Aorta (tissue), 5 donors: Measurements from ENCODE around the gene BMERB1. TPM values are rescaled to one million over a fixed set of nuclear protein-coding genes. Genes with fewer than 3 reads are reported as not detected.
"Not testable (repeated sequence)": the region's sequence is repeated elsewhere in the genome, so short reads cannot be mapped to it uniquely, and the experiment has no call there.

ENCODE experiments used
- ATAC-seq: fragments of 200-7000 bp; cut with Tn5 transposase; one replicate; pipeline ENCODE4 v1.9.1; 2022; ENCODE audit warnings: moderate library complexity; ENCODE audit not compliant: low FRiP score
- DNase-seq, 2 donors: peaks; one replicate each; pipeline ENCODE4 v3.0.0-alpha.2; 2020
- H3K27ac ChIP-seq, 2 donors: one replicate each; pipeline ENCODE4 v1.5.1; 2013; ENCODE audit warnings: low read length in 2 of 2, mild to moderate bottlenecking in 2 of 2, moderate library complexity in 2 of 2, control low read depth in 1 of 2, inconsistent platforms in 1 of 2, low read depth in 1 of 2
- H3K27me3 ChIP-seq, 2 donors: one replicate each; pipeline ENCODE4 v1.6.1; 2013; ENCODE audit warnings: control low read depth in 1 of 2, low read length in 1 of 2, mild to moderate bottlenecking in 1 of 2, moderate library complexity in 1 of 2; ENCODE audit not compliant: insufficient read depth in 2 of 2, control insufficient read depth in 1 of 2
- H3K36me3 ChIP-seq, 2 donors: one replicate each; pipeline ENCODE4 v1.6.1; 2013; ENCODE audit warnings: control low read depth in 1 of 2, low read length in 1 of 2, mild to moderate bottlenecking in 1 of 2; ENCODE audit not compliant: insufficient read depth in 2 of 2, control insufficient read depth in 1 of 2
- H3K4me1 ChIP-seq, 2 donors: one replicate each; pipeline ENCODE4 v1.6.1; 2013; ENCODE audit warnings: low read length in 2 of 2, control low read depth in 1 of 2, mild to moderate bottlenecking in 1 of 2, moderate library complexity in 1 of 2; ENCODE audit not compliant: insufficient read depth in 2 of 2, control insufficient read depth in 1 of 2
- H3K4me3 ChIP-seq, 2 donors: one replicate each; pipeline ENCODE4 v1.5.1; 2013; ENCODE audit warnings: low read length in 2 of 2, control low read depth in 1 of 2, mild to moderate bottlenecking in 1 of 2
- H3K9me3 ChIP-seq: one replicate; pipeline ENCODE4 v1.6.1; 2013; ENCODE audit warnings: mild to moderate bottlenecking, low read length; ENCODE audit not compliant: control insufficient read depth
- WGBS, 2 donors: extraction: QIAGEN DNeasy Blood & Tissue Kit; methylation state at CpG; one replicate each; pipeline ENCODE4 v1.1.7; 2013; 5-methylcytosine and 5-hydroxymethylcytosine counted together
- intact Hi-C, 2 donors: fragments of 100-400 bp; cut with DNase I; formaldehyde crosslinking; loops; one replicate each; pipeline versions ENCODE4 v1.14.2 to v1.15.0; 2022
- polyA plus RNA-seq, 2 donors: library from polyadenylated mRNA; stranded (reverse); fragments of 200-250 nt; gene quantifications; one replicate each; pipeline ENCODE4 v1.2.3, GENCODE V29; 2013
- total RNA-seq, 2 donors: library from RNA; stranded (reverse); fragmentation: NEBNext Ultra II Directional; extraction: Animal tissue kit (Norgen Biotek cat#: 25700); gene quantifications; one replicate each; pipeline ENCODE4 v1.2.1, GENCODE V29; 2021
- donor health status: healthy with polysubstance abuse.
- donor health status: Bipolar disorder and iron deficiency.
- donor health status: DM: no; HTN: no; CAD: no.
- donor health status: DM: no; HTN: no; CAD: no.
- donor health status: DM: yes; HTN: yes; CAD: no.

The BMERB1 gene
- total and polyA plus RNA-seq, 4 donors: 52.2 to 76.7 (median 71.1) TPM

DNA sequence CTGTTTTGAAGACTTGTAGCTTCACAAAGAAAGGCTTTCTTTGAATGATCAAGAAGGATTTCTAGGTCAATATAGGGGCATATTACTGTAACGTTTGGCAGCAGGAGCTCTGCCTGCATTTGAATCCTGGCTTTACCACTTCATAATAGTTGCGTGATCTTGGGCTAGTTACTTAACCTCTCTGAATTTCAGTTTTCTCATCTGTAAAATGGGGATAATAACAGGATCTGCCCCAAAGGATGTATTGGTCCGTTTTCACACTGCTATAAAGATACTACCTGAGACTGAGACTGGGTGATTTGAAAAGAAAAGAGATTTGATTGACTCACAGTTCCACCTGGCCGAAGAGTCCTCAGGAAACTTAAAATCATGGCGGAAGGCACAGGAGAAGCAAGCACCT, 12.5 kb downstream of the BMERB1 start:
- intact Hi-C loops: loop anchor here in 1 of 2 donors (5.0 kb wide), 1 partner anchor 35 kb away; no protein-coding TSS in a partner anchor
- Histone ChIP-seq H3K27ac (no peak overlapping the region), H3K36me3 (no peaks in the 10 kb centered on the region), H3K9me3 (no peaks in the 10 kb centered on the region), H3K27me3 (no peaks in the 10 kb centered on the region), H3K4me1 (no peaks in the 10 kb centered on the region), H3K4me3 (no peak overlapping the region)
- WGBS, 2 donors: 92 to 94% methylated on average over 5 of the region's 5 CpGs
- no peak for ATAC-seq
- DNase-seq: no peak

DNA sequence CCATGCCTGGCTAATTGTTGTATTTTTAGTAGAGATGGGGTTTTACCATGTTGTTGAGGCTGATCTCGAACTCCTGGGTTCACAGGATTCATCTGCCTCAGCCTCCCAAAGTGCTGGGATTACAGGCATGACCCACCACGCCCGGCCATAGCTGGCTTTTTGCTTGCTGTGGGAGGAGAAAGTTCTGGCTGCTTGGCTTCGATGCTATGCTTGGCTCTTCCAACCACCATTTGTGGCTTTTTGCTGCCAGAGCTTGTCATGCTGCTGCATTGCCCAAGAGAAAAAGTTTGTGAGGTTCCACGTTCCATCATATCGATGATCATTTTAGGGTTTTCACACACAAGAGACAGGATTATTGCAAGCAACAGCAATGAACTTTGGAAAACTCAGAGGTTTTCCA, 16.2 kb downstream of the BMERB1 start:
- Histone ChIP-seq H3K27ac (no peak overlapping the region), H3K9me3 (no peaks in the 10 kb centered on the region), H3K4me1 (peaks cover 0 to 4% of the 10 kb centered on the region in 2 donors), H3K36me3 (no peaks in the 10 kb centered on the region), H3K4me3 (no peak overlapping the region), H3K27me3 (no peaks in the 10 kb centered on the region)
- peak in 1 of 2 donors; percentile 69 for DNase-seq
- ATAC-seq: peak; percentile 77
- intact Hi-C loops: no loop called here
- 23 to 33% methylated on average over 6 of the region's 6 CpGs for WGBS, 2 donors

DNA sequence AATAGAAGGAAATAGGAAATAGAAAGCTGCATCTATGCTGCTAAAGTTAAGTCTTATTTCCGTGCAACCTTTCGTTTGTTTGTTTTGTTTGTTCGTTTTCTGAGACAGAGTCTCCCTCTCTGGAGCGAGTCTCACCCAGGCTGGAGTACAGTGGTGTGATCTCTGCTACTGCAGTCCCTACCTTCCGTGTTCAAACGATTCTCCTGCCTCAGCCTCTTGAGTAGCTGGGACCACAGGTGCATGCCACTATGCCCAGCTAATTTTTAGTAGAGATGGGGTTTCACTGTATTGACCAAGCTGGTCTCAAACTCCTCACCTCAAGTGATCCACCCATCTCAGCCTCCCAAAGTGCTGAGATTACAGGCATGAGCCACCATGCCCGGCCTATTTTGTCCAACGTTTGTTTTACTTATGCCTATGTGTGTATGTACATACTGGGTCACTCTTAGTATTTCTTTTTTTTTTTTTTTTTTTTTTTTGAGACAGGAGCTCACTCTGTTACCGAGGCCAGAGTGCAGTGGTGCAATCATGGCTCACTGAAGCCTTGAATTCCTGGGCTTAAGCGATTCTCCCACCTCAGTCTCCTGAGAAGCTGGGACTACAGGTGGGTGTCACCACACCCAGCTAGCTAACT, 16.8 kb downstream of the BMERB1 start:
- intact Hi-C loops: no loop called here
- WGBS, 2 donors: 83 to 85% methylated on average over 9 to 10 of the region's 10 CpGs
- ATAC-seq: no peak

DNA sequence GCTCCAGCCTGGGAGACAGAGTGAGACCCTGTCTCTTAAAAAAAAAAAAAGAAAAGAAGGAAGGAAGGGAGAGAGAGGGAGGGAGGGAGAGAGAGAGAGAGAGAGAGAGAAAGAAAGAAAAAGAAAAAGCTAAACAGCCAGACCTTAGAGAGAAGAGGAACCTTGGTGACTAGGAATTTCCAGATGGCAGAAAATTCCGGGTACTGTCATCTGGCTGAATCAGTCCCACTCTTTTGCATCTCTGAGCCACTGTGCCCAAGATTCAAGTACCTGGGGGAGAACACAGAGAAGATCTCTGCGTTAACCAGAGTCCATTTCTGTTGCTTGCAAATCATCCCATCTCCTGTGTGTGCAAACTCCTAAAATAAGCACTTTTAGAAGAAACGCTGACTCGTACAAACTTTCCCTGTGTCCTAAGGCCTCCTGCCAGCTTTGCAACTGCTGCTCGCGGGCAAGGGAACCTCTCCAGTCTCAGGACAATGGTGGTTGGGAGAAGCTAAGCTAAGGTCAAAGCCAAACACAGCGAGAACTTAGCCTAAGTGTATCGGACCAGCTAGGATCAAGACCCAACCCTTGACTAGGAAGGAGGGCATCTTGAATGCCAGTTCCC, 18.0 kb downstream of the BMERB1 start:
- intact Hi-C loops: no loop called here
- WGBS, 2 donors: 27 to 38% methylated on average over 8 of the region's 8 CpGs

More for the DNA sequence above, 16.8 kb downstream of the BMERB1 start:
- H3K36me3 ChIP-seq: no peaks in the 10 kb centered on the region
- no peaks in the 10 kb centered on the region for H3K27me3 ChIP-seq
- H3K4me3 ChIP-seq: no peak overlapping the region
- no peak overlapping the region for H3K27ac ChIP-seq
- DNase-seq: no peak
- H3K9me3 ChIP-seq: no peaks in the 10 kb centered on the region
- H3K4me1 ChIP-seq: peaks cover 0 to 4% of the 10 kb centered on the region in 2 donors

DNA sequence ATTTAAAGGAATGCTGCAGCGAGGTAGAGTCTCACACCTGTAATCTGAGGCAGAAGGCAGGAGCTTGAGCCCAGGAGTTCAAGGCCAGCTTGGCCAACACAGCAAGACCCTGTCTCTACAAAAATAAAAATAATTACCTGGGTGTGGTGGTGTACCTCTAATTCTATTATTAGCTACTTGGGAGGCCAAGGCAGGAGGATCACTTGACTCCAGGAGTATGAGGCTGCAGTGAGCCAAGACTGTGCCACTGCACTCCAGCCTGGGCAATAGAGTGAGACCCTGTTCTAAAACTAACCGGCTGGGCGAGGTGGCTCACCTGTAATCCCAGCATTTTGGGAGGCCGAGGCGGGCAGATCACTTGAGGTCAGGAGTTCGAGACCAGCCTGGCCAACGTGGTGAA, 18.9 kb downstream of the BMERB1 start:
- H3K4me3 ChIP-seq, intact Hi-C loops, H3K27me3 ChIP-seq, H3K4me1 ChIP-seq, DNase-seq, H3K9me3 ChIP-seq, H3K36me3 ChIP-seq, H3K27ac ChIP-seq, ATAC-seq: not testable (repeated sequence)
- WGBS, 2 donors: 89 to 92% methylated on average over 7 of the region's 7 CpGs

More for the DNA sequence above, 18.0 kb downstream of the BMERB1 start:
- no peaks in the 10 kb centered on the region for H3K27me3 ChIP-seq
- no peak for DNase-seq
- H3K4me3 ChIP-seq: no peak overlapping the region
- no peak for ATAC-seq
- H3K4me1 ChIP-seq: peaks cover 0 to 4% of the 10 kb centered on the region in 2 donors
- H3K27ac ChIP-seq: no peak overlapping the region
- no peaks in the 10 kb centered on the region for H3K9me3 ChIP-seq
- no peaks in the 10 kb centered on the region for H3K36me3 ChIP-seq

GRCh38 chr16:15454933-15455332, 20.5 kb downstream of the BMERB1 start:
- H3K4me1 ChIP-seq, H3K27ac ChIP-seq, H3K27me3 ChIP-seq, H3K9me3 ChIP-seq, H3K4me3 ChIP-seq, intact Hi-C loops, ATAC-seq, H3K36me3 ChIP-seq, DNase-seq: not testable (repeated sequence)
- WGBS, 2 donors: 96 to 99% methylated on average over 11 of the region's 11 CpGs

- H3K27ac ChIP-seq: no peak overlapping the region
- 96 to 97% methylated on average over 3 of the region's 3 CpGs for WGBS, 2 donors
- H3K4me3 ChIP-seq: no peak overlapping the region
- H3K4me1 ChIP-seq: peaks cover 0 to 6% of the 10 kb centered on the region in 2 donors
- no peaks in the 10 kb centered on the region for H3K9me3 ChIP-seq
- H3K27me3 ChIP-seq: no peaks in the 10 kb centered on the region
- no peaks in the 10 kb centered on the region for H3K36me3 ChIP-seq
- intact Hi-C loops: no loop called here
- no peak for DNase-seq
- ATAC-seq: no peak
Observed at GRCh38 chr16:15457400-15457799, 23.0 kb downstream of the BMERB1 start.

- H3K27ac ChIP-seq: no peak overlapping the region
Observed at GRCh38 chr16:15457958-15458357, 23.6 kb downstream of the BMERB1 start.

DNA sequence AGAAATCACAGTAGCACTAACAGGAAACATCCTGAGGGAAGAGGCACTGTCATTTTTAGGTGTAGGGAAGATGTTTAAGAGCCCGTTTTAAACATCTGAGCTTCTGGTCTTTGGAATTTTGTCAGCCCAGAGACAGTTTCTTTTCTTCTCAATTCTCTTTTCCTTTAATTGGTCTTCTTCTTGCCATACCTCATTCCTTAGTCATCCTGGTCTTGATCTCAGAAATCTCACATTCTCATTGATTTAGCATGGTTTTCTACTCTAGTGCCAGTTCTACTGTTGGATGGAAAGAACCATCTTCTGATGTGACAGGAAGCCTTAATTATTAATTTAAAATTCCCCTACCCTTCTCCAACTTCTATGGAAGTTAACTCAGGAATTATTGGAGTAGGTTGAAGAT, 25.4 kb downstream of the BMERB1 start:
- no peak overlapping the region for H3K4me3 ChIP-seq
- no peaks in the 10 kb centered on the region for H3K9me3 ChIP-seq
- H3K36me3 ChIP-seq: no peaks in the 10 kb centered on the region
- DNase-seq (no peak), ATAC-seq (no peak)
- no peak overlapping the region for H3K27ac ChIP-seq
- peaks cover 0 to 3% of the 10 kb centered on the region in 2 donors for H3K4me1 ChIP-seq
- H3K27me3 ChIP-seq: no peaks in the 10 kb centered on the region
- intact Hi-C loops: no loop called here
- 96 to 99% methylated on average over 1 of the region's 1 CpG for WGBS, 2 donors

More at GRCh38 chr16:15457958-15458357, 23.6 kb downstream of the BMERB1 start:
- Histone ChIP-seq H3K4me1 (peaks cover 0 to 3% of the 10 kb centered on the region in 2 donors), H3K27me3 (no peaks in the 10 kb centered on the region), H3K4me3 (no peak overlapping the region), H3K36me3 (no peaks in the 10 kb centered on the region), H3K9me3 (no peaks in the 10 kb centered on the region)
- DNase-seq (no peak), ATAC-seq (no peak)
- WGBS, 2 donors: 65 to 74% methylated on average over 4 of the region's 4 CpGs
- intact Hi-C loops: no loop called here
